ENCODE measurements around the gene RTN4R.
"Not testable (repeated sequence)": the region's sequence is repeated elsewhere in the genome, so short reads cannot be mapped to it uniquely, and the experiment has no call there.

RTN4R gene

DNA sequence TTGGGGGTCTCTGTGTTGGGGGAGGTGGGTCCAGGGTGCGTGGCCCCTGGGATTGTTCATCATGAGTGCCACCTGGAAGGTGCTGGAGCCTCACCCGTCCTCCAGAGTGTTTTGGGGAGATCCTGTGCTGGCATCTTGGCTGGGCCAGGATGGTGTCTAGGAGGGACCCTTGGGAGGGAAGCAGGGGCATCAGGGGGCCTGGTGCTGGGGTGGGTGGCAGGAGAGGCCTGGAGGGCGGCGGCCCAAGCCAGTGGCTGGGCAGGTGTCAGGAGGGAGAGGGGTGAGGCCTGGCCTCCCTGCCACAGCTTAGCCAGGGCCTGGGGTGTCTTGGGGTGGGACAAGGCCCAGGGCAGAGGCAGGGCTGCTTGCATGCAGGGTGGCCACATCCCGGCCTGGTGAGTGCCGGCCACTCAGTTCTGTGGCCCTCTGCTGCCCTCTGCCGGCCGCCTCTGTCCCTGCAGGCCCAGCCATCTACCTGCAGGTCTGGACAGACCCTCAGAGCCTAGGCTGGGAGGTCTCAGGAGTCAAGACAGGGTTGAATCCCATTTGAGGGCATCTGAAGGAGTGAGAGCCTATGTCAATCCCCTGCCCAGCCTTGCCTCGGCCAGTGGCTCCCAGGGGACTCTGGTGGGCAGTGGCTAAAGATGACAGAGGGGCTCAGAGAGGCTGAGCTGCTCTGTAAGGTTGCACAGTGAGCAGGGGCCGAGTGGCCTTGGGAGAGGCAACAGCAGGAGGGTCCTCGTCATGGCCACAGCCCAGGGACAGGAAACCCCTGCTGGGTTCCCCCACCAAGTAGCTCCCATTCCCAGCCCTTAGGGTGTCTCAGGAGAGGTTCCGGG, 17.6 kb upstream of the RTN4R start:
- not testable (repeated sequence) for H3K4me1 Mint-ChIP-seq, H3K27ac Mint-ChIP-seq, H3K4me3 Mint-ChIP-seq, H3K9me3 Mint-ChIP-seq, H3K36me3 Mint-ChIP-seq
- CTCF ChIA-PET, result interaction anchor here (0.8 to 3.0 kb wide), 4 partner anchors 9 to 129 kb away, joined by 3 to 18 read pairs (median 6); no protein-coding TSS in a partner anchor
- peaks cover 17% of the 10 kb centered on the region for H3K27me3 Mint-ChIP-seq
- DNase-seq, result peak; percentile 88

DNA sequence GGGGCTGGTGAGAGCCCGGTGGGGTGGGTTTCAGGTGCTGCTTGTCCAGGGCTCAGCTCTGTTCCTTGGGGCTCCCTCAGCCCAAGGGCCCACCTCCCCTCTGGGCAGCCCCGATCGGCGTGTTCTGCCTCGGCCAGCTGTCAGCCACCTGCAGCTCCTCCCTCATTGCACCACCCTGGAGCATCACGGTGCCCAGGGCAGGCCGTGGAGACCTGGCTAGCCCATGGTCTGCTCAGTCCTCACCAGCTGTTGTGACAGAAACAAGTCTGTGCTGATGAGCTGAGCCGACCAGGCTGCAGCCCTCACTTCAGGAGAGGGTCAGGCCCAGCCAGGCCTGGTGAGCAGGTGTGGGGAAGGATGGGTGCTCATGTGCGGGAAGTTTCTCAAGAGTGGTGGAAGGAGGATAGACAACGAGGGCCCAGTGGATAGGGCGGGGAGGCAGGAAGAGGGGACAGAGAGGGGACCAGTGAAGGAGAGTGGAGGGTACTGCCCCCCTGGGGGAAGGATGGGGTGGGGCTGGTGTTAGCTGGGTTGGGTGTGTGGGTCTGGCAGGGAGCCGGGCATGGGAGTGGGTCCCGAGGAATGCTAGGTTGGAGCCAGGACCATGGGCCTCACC, 16.5 kb upstream of the RTN4R start:
- no peaks in the 10 kb centered on the region for H3K4me1 Mint-ChIP-seq
- no peaks in the 10 kb centered on the region for H3K36me3 Mint-ChIP-seq
- H3K27me3 Mint-ChIP-seq, result peaks cover 8% of the 10 kb centered on the region
- DNase-seq, result no peak
- no peak overlapping the region for H3K27ac Mint-ChIP-seq
- no peaks in the 10 kb centered on the region for H3K9me3 Mint-ChIP-seq
- no peak overlapping the region for H3K4me3 Mint-ChIP-seq
- CTCF ChIA-PET, result interaction anchor here (1.1 to 3.0 kb wide), 3 partner anchors 11 to 128 kb away, joined by 3 to 18 read pairs (median 5); no protein-coding TSS in a partner anchor

DNA sequence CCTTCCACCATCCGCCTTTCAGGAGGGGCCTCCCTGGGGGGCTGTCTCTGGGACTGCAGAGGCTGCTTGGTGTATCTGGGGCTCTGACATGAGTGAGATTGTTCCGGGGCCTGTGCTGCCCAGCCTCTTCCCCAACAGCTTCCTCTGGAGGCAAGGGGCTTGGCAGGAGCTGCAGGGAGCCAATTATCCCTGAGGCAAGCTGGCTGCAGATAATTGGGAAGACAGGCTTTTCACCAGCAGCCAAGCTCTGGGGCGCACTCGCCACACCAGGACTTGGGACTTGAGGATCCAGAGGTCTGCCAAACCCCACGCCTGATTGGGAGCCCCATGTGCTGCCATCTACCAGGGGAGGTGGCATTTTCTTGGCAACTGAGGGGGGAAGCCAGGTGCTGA, 15.6 kb upstream of the RTN4R start:
- H3K27me3 Mint-ChIP-seq, result peaks cover 10% of the 10 kb centered on the region
- no peaks in the 10 kb centered on the region for H3K36me3 Mint-ChIP-seq
- CTCF ChIA-PET, result interaction anchor here (1.1 to 3.0 kb wide), 2 partner anchors 12 to 127 kb away, joined by 3 to 18 read pairs; no protein-coding TSS in a partner anchor
- DNase-seq, result no peak
- no peak overlapping the region for H3K4me3 Mint-ChIP-seq
- no peaks in the 10 kb centered on the region for H3K9me3 Mint-ChIP-seq
- H3K27ac Mint-ChIP-seq, result no peak overlapping the region
- H3K4me1 Mint-ChIP-seq, result no peaks in the 10 kb centered on the region

DNA sequence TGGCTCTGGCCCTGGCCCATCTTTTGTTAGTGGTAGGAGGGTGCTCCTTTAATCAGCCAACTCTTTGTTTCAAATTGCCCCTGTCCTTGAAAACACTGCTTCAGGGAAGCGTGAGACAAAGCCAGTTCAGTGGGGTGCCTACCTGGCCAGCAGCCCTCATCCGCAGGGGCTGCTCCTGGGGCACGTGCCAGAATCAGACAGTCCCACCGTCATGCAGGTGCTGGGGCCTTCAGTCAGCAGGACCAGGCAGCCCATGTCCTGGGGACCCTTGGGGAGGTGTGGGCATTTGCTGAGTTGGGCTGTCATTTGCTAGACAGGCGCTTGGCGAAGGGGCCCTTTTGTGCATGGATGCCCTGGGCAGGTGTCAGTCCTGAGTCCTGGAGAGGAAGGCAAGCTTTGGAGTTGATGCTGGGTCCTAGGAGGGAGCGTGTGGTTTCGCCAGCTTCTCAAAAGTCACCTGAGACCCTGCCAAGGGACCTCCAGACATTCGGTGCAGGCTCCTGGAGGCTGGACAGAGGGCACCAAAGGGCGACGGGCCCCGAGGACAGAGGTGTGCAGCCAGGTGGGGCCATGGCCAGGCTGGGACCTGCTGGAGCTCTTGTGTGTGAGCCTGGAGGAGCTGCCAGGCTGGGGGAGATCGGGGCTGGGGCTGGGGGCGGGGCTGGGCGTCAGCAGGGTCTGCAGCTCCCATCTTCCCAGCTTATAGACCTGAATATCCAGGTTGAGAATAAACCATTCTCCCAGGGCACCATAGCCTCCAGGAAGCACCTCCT, 15.0 kb upstream of the RTN4R start:
- Mint-ChIP-seq H3K27ac (no peak overlapping the region), H3K9me3 (no peaks in the 10 kb centered on the region)
- CTCF ChIA-PET, result interaction anchor here (1.1 to 3.0 kb wide), 2 partner anchors 11 to 126 kb away, joined by 3 to 18 read pairs; no protein-coding TSS in a partner anchor

DNA sequence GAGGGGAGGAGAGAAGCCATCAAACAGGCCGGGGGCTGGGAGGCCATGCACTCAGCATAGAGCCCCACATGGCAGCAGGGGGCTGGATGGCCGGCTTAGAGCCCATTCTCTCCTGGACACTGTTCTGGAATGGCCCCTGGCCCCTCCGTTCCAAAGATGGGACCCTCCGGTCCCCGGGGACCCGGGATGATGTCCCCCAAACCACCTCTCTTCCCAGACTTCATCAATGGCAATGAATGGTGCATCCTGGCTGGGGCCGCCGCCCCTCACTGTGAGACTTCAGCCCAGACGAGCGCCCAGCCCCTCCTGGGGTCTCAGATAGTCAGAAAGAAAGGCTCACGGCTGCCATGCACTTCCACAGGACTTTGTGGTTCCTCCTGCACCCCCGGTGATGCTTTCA, 13.8 kb upstream of the RTN4R start:
- no peak overlapping the region for H3K27ac Mint-ChIP-seq
- no peaks in the 10 kb centered on the region for H3K36me3 Mint-ChIP-seq
- H3K4me3 Mint-ChIP-seq, result no peak overlapping the region
- CTCF ChIA-PET, result no interaction called here
- DNase-seq, result no peak
- H3K27me3 Mint-ChIP-seq, result peaks cover 8% of the 10 kb centered on the region
- no peaks in the 10 kb centered on the region for H3K9me3 Mint-ChIP-seq
- no peaks in the 10 kb centered on the region for H3K4me1 Mint-ChIP-seq

More for the DNA sequence above, 15.0 kb upstream of the RTN4R start:
- H3K27me3 Mint-ChIP-seq, result peaks cover 10% of the 10 kb centered on the region
- no peaks in the 10 kb centered on the region for H3K4me1 Mint-ChIP-seq
- no peaks in the 10 kb centered on the region for H3K36me3 Mint-ChIP-seq
- H3K4me3 Mint-ChIP-seq, result no peak overlapping the region
- DNase-seq, result no peak

DNA sequence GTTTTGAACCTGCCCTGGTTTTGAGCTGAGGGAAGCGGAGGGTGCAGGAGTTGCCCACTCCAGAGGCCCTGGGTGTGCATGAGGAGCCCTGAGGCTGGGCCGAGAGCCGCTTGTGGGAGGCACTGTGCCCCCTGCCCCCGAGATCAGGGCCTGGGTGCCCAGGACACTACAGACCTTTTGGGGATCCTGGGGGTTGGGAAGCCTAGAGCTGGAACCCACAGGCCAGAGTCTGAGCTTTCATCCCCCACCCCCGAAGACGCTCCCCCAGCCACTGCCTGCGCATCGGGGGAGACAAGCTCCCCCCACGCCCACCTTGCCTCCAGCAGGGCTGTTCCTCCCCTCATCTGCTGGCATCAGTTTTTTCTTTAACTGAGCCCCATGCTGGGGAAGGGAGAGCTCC, 13.4 kb upstream of the RTN4R start:
- H3K36me3 Mint-ChIP-seq, H3K4me3 Mint-ChIP-seq, H3K4me1 Mint-ChIP-seq, H3K9me3 Mint-ChIP-seq, DNase-seq, CTCF ChIA-PET, H3K27ac Mint-ChIP-seq, H3K27me3 Mint-ChIP-seq: not testable (repeated sequence)

DNA sequence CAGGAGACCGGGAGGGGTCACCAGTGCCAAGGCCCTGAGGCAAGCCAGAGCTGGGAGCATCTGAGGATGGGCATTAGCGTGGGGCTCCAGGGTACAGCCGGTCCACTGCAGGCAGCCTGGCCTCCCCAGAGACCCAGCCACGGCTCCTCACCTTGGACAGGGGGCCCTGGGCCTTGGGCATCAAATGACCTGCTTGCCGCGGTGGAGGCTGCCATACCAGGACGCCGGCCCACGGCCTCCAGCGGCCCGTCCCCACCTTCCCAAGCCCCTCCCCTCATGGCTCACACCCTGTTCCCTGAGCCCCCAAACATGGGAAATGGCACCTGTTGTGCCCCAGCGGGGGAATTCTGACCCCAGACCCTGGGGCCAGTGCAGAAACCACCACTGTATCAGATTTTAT, 12.7 kb upstream of the RTN4R start:
- Mint-ChIP-seq H3K4me3 (no peak overlapping the region), H3K27me3 (peaks cover 4% of the 10 kb centered on the region), H3K9me3 (no peaks in the 10 kb centered on the region), H3K36me3 (no peaks in the 10 kb centered on the region), H3K27ac (no peak overlapping the region), H3K4me1 (no peaks in the 10 kb centered on the region)
- CTCF ChIA-PET, result no interaction called here
- DNase-seq, result no peak

DNA sequence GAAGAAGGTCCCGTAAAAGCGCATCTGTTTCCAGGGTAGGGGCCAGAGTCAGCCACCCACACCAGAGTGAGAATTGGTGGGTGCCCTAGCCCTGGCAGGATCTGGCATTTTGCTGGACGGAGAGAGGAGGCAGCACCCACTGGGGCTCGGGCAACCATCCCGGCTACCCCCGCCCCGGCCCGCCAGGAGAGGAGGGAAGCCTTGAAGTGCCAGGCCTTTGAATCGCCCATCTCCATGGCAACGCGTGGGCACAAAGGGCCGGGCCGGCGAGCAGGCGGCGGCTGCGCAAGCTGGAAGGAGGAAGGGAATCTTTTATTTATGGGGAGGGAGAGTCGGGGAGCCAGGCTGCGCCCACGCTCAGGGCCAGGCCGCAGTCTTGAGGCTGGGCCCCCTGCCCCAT, 12.0 kb upstream of the RTN4R start:
- H3K27ac Mint-ChIP-seq, DNase-seq, CTCF ChIA-PET, H3K4me1 Mint-ChIP-seq, H3K4me3 Mint-ChIP-seq, H3K27me3 Mint-ChIP-seq, H3K9me3 Mint-ChIP-seq, H3K36me3 Mint-ChIP-seq: not testable (repeated sequence)

DNA sequence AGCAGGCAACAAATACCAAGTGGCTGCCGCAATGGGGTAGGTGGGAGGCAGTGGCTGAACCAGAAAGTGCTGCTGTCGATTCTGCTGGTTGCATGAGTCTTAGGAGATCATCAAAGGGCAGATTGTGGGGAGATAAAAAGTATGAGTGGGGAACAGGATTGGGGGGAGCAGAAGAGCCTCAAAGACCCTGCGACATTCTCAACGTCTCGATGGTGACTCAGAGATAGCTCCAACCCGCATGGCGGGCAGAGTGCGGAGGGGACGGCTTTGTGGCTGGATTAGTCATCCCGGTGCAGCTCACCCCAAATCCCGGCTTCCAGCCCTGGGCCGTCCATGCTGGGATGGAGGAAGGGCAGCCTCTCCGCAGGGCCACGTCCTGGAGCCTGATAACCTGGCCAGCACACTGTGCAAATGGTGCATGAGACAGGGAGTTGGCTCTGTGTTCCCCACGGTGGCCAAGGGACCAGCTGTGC, 11.6 kb upstream of the RTN4R start:
- CTCF ChIA-PET, result no interaction called here

DNA sequence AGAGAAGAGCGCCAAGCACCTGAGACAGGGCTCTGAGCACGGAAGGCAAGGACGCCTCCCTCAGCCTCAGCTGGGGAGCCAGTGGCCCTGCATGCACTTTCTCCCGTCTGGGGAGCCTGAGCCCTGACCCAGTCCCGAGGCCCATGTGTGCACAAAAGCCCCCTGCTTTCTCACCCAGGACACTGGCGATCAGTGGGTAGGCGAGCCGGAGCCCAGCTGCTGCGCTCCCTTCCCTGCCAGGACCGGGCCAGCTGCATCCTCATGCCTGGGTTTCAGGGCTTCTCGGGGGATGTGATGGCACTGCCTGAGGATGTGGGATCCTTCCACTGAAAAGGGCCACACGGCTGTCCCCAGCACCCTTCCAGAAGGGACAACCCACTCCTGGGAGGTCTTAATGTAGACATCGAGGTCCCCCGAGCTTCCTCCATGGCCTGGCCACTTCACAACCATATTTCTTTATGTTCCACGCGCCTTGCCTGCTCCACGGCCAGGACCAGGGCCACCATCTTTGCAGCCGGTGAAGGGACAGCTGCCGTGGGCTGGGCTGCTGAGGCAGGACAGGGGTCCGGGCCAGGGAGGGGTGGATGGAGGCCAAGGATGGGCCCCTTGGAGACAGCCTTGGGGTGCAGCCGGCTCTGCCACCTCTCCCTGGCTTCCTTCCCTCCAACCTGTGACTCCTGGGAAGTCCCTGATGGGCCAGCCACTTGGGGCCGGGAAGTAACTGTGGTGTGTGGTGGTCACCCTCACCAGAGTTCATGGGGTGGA, 10.8 kb upstream of the RTN4R start:
- H3K27ac Mint-ChIP-seq, CTCF ChIA-PET, H3K27me3 Mint-ChIP-seq, H3K36me3 Mint-ChIP-seq, H3K9me3 Mint-ChIP-seq, H3K4me1 Mint-ChIP-seq, H3K4me3 Mint-ChIP-seq, DNase-seq: not testable (repeated sequence)

More for the DNA sequence above, 11.6 kb upstream of the RTN4R start:
- no peak overlapping the region for H3K27ac Mint-ChIP-seq
- H3K4me1 Mint-ChIP-seq, result no peaks in the 10 kb centered on the region
- no peak for DNase-seq
- peaks cover 4% of the 10 kb centered on the region for H3K27me3 Mint-ChIP-seq
- no peaks in the 10 kb centered on the region for H3K36me3 Mint-ChIP-seq
- H3K9me3 Mint-ChIP-seq, result no peaks in the 10 kb centered on the region
- no peak overlapping the region for H3K4me3 Mint-ChIP-seq

DNA sequence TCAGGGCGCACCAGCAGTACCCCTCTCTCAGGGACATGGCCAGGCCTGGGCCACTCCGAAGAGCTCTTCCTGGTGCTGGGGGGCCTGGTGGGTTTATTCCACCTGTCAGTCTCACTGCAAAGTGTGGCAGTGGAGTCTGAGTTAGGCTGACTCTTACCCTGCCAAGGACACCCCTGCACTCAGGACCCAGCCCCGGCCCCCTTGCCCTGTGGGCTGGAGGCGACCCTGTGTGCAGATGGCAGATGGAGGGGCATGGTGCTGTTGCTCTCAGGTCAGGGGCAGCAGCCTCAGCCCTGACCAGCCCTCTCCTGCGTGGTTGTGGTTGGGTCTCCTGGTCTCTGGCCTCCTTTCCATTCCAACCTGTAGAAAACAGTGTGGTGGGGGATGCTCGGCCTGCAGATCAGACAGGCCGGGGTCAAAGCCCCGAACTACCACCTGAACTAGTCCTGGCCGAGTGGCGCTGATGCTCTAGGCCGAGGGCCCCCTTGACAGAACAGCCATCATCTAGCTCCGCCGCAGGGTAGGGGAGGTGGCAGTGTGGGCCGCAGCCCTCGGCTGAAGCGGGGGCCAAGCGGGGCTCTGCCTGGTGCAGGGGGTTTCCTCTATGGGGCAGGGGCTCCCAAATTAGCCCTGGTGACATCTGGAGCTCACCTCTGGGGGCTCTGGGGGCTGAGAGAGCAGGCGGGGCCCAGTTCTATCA, 10.0 kb upstream of the RTN4R start:
- H3K9me3 Mint-ChIP-seq, H3K27me3 Mint-ChIP-seq, CTCF ChIA-PET, H3K27ac Mint-ChIP-seq, DNase-seq, H3K4me3 Mint-ChIP-seq, H3K4me1 Mint-ChIP-seq, H3K36me3 Mint-ChIP-seq: not testable (repeated sequence)

DNA sequence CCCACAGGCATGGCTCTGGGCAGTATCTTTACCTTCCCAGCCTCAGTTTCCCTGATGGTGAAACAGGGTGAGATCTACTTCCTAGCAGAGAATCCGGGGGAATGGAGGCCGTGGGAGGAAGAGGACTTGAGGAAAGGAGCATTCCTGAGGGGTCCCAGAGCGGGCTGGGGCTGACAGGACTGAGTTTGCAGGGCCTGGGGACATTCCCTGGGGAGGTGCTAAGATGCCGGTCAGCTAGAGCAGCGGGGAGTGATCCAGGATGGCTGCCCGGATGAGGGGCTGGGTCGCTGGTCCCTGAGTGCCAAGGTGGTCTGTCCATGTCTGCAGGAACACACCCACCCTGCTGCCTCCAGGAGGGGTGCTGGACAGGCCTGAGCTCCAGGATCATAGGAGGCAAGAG, 8.3 kb upstream of the RTN4R start:
- no peaks in the 10 kb centered on the region for H3K36me3 Mint-ChIP-seq
- DNase-seq, result no peak
- no peaks in the 10 kb centered on the region for H3K9me3 Mint-ChIP-seq
- H3K4me1 Mint-ChIP-seq, result no peaks in the 10 kb centered on the region
- peaks cover 4% of the 10 kb centered on the region for H3K27me3 Mint-ChIP-seq
- no peak overlapping the region for H3K27ac Mint-ChIP-seq
- H3K4me3 Mint-ChIP-seq, result no peak overlapping the region
- CTCF ChIA-PET, result no interaction called here

DNA sequence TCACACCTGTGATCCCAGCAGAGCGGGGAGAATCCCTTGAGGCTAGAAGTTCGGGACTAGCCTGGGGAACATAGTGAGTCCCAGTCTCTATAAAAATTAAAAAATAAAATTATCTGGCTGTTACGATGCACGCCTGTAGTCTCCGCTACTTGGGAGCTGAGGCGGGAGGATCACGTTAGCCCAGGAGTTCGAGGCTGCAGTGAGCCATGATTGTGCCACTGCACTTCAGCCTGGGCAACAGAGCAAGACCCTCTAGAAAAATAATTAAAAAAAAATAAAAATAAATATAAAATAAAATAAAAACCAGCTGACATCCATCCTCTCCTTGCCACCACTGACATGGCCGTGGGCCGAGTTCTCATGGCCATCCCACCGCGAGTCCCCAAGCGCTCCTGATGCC, 7.7 kb upstream of the RTN4R start:
- H3K4me3 Mint-ChIP-seq, result no peak overlapping the region
- CTCF ChIA-PET, result no interaction called here

More for the DNA sequence above, 7.7 kb upstream of the RTN4R start:
- Mint-ChIP-seq H3K27ac (no peak overlapping the region), H3K27me3 (peaks cover 4% of the 10 kb centered on the region), H3K9me3 (no peaks in the 10 kb centered on the region), H3K4me1 (no peaks in the 10 kb centered on the region), H3K36me3 (no peaks in the 10 kb centered on the region)
- DNase-seq, result no peak
